ENCODE measurements around the gene PDE6A.

DNA sequence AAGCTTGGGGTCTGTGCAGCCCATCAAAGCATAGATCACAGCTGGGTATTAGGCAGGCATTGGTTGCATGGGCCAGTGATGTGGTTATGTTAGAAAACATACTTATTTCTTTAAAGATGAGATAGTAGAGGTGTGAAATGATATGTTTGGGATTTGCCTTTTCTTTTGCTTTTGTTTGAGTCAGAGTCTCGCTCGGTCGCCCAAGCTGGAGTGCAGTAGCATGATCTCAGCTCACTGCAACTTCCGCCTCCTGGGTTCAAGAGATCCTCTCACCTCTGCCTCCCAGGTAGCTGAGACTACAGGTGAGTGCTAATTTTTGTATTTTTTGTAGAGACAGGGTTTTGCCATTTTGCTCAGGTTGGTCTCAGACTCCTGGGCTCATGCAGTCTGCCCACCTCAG, 84.8 kb downstream of the PDE6A start:
- TF ChIP-seq ZNF121 (CRISPR knock-in tag; IDR thresholded peaks at IDR 0.05) (no peak), ATF1 (CRISPR knock-in tag; IDR thresholded peaks at IDR 0.05) (no peak), SP1 (CRISPR knock-in tag; conservative IDR thresholded peaks at IDR 0.05) (no peak), CREB1 (CRISPR knock-in tag; IDR thresholded peaks at IDR 0.05) (no peak)
- TF ChIP-seq, protein P1, sequence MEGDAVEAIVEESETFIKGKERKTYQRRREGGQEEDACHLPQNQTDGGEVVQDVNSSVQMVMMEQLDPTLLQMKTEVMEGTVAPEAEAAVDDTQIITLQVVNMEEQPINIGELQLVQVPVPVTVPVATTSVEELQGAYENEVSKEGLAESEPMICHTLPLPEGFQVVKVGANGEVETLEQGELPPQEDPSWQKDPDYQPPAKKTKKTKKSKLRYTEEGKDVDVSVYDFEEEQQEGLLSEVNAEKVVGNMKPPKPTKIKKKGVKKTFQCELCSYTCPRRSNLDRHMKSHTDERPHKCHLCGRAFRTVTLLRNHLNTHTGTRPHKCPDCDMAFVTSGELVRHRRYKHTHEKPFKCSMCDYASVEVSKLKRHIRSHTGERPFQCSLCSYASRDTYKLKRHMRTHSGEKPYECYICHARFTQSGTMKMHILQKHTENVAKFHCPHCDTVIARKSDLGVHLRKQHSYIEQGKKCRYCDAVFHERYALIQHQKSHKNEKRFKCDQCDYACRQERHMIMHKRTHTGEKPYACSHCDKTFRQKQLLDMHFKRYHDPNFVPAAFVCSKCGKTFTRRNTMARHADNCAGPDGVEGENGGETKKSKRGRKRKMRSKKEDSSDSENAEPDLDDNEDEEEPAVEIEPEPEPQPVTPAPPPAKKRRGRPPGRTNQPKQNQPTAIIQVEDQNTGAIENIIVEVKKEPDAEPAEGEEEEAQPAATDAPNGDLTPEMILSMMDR (IDR thresholded peaks at IDR 0.05): no peak
- TF ChIP-seq, protein P2, sequence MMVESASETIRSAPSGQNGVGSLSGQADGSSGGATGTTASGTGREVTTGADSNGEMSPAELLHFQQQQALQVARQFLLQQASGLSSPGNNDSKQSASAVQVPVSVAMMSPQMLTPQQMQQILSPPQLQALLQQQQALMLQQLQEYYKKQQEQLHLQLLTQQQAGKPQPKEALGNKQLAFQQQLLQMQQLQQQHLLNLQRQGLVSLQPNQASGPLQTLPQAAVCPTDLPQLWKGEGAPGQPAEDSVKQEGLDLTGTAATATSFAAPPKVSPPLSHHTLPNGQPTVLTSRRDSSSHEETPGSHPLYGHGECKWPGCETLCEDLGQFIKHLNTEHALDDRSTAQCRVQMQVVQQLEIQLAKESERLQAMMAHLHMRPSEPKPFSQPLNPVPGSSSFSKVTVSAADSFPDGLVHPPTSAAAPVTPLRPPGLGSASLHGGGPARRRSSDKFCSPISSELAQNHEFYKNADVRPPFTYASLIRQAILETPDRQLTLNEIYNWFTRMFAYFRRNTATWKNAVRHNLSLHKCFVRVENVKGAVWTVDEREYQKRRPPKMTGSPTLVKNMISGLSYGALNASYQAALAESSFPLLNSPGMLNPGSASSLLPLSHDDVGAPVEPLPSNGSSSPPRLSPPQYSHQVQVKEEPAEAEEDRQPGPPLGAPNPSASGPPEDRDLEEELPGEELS (CRISPR knock-in tag; IDR thresholded peaks at IDR 0.05): no peak
- TF ChIP-seq, protein P3, sequence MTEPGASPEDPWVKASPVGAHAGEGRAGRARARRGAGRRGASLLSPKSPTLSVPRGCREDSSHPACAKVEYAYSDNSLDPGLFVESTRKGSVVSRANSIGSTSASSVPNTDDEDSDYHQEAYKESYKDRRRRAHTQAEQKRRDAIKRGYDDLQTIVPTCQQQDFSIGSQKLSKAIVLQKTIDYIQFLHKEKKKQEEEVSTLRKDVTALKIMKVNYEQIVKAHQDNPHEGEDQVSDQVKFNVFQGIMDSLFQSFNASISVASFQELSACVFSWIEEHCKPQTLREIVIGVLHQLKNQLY (CRISPR knock-in tag; IDR thresholded peaks at IDR 0.05): no peak
- TF ChIP-seq, protein P4, sequence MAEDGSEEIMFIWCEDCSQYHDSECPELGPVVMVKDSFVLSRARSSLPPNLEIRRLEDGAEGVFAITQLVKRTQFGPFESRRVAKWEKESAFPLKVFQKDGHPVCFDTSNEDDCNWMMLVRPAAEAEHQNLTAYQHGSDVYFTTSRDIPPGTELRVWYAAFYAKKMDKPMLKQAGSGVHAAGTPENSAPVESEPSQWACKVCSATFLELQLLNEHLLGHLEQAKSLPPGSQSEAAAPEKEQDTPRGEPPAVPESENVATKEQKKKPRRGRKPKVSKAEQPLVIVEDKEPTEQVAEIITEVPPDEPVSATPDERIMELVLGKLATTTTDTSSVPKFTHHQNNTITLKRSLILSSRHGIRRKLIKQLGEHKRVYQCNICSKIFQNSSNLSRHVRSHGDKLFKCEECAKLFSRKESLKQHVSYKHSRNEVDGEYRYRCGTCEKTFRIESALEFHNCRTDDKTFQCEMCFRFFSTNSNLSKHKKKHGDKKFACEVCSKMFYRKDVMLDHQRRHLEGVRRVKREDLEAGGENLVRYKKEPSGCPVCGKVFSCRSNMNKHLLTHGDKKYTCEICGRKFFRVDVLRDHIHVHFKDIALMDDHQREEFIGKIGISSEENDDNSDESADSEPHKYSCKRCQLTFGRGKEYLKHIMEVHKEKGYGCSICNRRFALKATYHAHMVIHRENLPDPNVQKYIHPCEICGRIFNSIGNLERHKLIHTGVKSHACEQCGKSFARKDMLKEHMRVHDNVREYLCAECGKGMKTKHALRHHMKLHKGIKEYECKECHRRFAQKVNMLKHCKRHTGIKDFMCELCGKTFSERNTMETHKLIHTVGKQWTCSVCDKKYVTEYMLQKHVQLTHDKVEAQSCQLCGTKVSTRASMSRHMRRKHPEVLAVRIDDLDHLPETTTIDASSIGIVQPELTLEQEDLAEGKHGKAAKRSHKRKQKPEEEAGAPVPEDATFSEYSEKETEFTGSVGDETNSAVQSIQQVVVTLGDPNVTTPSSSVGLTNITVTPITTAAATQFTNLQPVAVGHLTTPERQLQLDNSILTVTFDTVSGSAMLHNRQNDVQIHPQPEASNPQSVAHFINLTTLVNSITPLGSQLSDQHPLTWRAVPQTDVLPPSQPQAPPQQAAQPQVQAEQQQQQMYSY (CRISPR knock-in tag; IDR thresholded peaks at IDR 0.05): no peak

Data from WTC11 (cell line).